Measurements from ENCODE around the gene PCMT1.

The PCMT1 gene

DNA sequence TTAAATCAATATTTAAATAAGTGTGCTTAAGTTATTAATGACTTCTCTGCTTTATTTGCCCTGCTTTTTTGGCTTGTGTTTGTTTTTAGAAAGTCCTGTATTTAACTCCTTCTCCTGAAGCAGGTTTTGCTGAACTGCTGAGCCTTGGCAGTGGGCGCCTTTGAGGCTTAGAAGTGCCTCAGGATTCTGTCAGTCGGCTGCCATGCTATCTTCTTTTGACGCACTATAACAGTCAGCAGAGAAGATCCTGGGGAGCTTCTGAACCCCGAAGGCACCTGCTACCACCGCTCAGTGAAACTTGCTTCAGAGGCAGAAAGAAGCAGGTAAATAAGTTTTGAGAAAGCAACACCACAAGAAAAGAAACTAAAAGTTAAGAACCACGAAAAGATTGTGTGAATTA, 22.4 kb downstream of the PCMT1 start:
- Histone ChIP-seq H3K9me3 (ENCODE audit: control insufficient read depth, low read length) (no peaks in the 10 kb centered on the region), H3K4me3 (ENCODE audit: low read length) (no peak overlapping the region), H3K36me3 (ENCODE audit: control insufficient read depth, insufficient read depth, low read length, severe bottlenecking) (peaks cover 47% of the 10 kb centered on the region), H3K27me3 (replicated peaks; ENCODE audit: control insufficient read depth, insufficient read depth, low read length) (no peaks in the 10 kb centered on the region), H3K9ac (ENCODE audit: low read length) (no peak overlapping the region), H3K4me1 (ENCODE audit: control insufficient read depth, insufficient read depth, low read length) (peaks cover 7% of the 10 kb centered on the region)
- DNase-seq (ENCODE audit: low read depth) = no peak

DNA sequence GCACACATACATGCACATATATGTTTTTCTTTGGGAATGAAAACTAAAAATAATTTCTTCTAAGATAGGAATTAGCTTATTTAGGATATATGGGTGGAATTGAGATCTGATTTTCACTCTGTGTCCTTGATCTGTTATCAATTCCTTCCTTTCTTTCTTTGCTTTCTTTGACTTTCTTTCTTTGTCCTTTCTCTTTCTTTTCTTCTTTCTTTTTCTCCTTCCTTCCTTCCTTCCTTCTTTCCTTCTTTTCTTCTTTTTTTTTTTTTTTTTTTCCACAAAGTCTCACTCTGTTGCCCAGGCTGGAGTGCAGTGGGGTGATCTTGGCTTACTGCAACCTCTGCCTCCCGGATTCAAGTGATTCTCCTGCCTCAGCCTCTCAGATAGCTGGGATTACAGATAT, 28.1 kb downstream of the PCMT1 start:
- Histone ChIP-seq H3K4me1 (ENCODE audit: control insufficient read depth, insufficient read depth, low read length) (peaks cover 5% of the 10 kb centered on the region), H3K36me3 (ENCODE audit: control insufficient read depth, insufficient read depth, low read length, severe bottlenecking) (peaks cover 55% of the 10 kb centered on the region), H3K9ac (ENCODE audit: low read length) (no peak overlapping the region), H3K4me3 (ENCODE audit: low read length) (no peak overlapping the region), H3K27me3 (replicated peaks; ENCODE audit: control insufficient read depth, insufficient read depth, low read length) (no peaks in the 10 kb centered on the region), H3K9me3 (ENCODE audit: control insufficient read depth, low read length) (no peaks in the 10 kb centered on the region)
- no peak for DNase-seq (ENCODE audit: low read depth)

DNA sequence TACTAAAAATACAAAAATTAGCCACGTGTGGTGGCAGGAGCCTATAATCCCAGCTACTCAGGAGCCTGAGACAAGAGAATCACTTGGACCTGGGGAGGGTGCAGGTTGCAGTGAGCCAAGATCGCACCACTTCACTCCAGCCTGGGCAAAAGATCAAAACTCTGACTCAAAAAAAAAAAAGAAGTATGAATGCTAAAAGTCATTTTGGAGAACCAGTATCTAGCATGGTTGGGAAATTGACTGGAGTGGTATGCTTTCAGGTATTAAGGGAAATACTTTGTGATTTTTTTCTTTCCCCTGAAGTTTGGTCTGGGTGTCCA, 30.1 kb downstream of the PCMT1 start:
- H3K27me3 ChIP-seq (replicated peaks; ENCODE audit: control insufficient read depth, insufficient read depth, low read length) = no peaks in the 10 kb centered on the region
- no peaks in the 10 kb centered on the region for H3K9me3 ChIP-seq (ENCODE audit: control insufficient read depth, low read length)
- H3K4me1 ChIP-seq (ENCODE audit: control insufficient read depth, insufficient read depth, low read length) = peaks cover 5% of the 10 kb centered on the region
- no peak overlapping the region for H3K9ac ChIP-seq (ENCODE audit: low read length)
- H3K36me3 ChIP-seq (ENCODE audit: control insufficient read depth, insufficient read depth, low read length, severe bottlenecking) = peaks cover 59% of the 10 kb centered on the region
- no peak for DNase-seq (ENCODE audit: low read depth)
- no peak overlapping the region for H3K4me3 ChIP-seq (ENCODE audit: low read length)

DNA sequence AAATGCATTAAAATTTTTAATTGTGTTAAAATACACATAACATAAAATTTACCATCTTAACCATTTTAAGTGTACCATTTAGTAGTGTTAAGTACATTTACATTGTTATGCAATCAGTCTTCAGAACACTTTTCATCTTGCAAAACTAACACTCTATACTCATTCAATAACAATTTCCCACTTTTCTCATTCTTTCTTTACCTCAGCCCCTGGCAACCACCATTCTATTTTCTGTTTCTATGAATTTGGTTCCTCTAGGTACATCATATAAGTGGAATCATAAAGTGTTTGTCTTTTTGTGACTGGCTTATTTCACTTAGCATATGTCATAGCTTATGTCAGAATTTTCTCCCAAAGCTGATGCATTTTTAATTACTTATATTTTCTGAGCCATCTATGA, 32.2 kb downstream of the PCMT1 start:
- DNase-seq (ENCODE audit: low read depth) = no peak
- Histone ChIP-seq H3K9me3 (ENCODE audit: control insufficient read depth, low read length) (no peaks in the 10 kb centered on the region), H3K9ac (ENCODE audit: low read length) (no peak overlapping the region), H3K4me3 (ENCODE audit: low read length) (no peak overlapping the region), H3K36me3 (ENCODE audit: control insufficient read depth, insufficient read depth, low read length, severe bottlenecking) (peaks cover 43% of the 10 kb centered on the region), H3K4me1 (ENCODE audit: control insufficient read depth, insufficient read depth, low read length) (peaks cover 5% of the 10 kb centered on the region), H3K27me3 (replicated peaks; ENCODE audit: control insufficient read depth, insufficient read depth, low read length) (no peaks in the 10 kb centered on the region)

DNA sequence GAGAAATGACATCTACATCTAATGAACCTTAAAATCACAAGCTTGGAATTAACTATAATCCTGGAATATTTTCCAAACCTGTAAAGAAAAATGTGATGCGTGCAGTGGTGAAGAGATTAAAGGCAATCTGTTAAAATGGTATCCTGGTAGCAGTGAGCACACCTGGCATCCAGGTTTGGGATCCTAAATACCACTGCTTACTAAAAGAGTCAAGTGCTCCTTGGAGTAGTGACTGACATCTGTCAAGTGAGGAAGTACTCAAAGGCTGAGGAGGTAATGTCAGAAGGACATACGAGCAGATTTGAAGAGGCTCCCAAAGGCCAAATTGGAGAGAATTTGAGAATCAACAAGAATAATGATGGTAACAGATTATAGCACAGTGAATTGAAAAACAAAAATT, 32.8 kb downstream of the PCMT1 start:
- Histone ChIP-seq H3K36me3 (ENCODE audit: control insufficient read depth, insufficient read depth, low read length, severe bottlenecking) (peaks cover 37% of the 10 kb centered on the region), H3K4me3 (ENCODE audit: low read length) (no peak overlapping the region), H3K4me1 (ENCODE audit: control insufficient read depth, insufficient read depth, low read length) (peaks cover 5% of the 10 kb centered on the region), H3K27me3 (replicated peaks; ENCODE audit: control insufficient read depth, insufficient read depth, low read length) (no peaks in the 10 kb centered on the region), H3K9me3 (ENCODE audit: control insufficient read depth, low read length) (no peaks in the 10 kb centered on the region), H3K9ac (ENCODE audit: low read length) (no peak overlapping the region)
- DNase-seq (ENCODE audit: low read depth) = no peak

DNA sequence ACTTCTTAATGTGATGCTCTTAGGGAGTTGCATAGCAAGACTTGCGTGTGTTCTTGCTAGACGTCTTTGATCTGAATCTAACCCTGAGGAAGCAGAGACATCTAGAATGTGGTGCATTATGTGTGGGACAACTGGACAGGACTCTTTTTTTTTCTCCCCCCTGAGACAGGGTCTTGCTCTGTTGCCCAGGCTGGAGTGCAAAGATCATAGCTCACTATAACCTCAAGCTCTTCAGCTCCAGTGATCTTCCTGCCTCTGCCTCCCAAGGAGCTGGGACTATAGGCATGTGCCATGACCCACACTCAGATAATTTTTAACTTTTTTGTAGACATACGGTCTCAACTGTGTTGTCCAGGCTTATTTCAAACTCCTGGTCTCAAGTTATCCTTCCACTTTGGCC, 34.0 kb downstream of the PCMT1 start:
- H3K4me1 ChIP-seq (ENCODE audit: control insufficient read depth, insufficient read depth, low read length) = peaks cover 5% of the 10 kb centered on the region
- peaks cover 35% of the 10 kb centered on the region for H3K36me3 ChIP-seq (ENCODE audit: control insufficient read depth, insufficient read depth, low read length, severe bottlenecking)
- no peak overlapping the region for H3K9ac ChIP-seq (ENCODE audit: low read length)
- no peak for DNase-seq (ENCODE audit: low read depth)
- H3K4me3 ChIP-seq (ENCODE audit: low read length) = no peak overlapping the region
- no peaks in the 10 kb centered on the region for H3K27me3 ChIP-seq (replicated peaks; ENCODE audit: control insufficient read depth, insufficient read depth, low read length)
- no peaks in the 10 kb centered on the region for H3K9me3 ChIP-seq (ENCODE audit: control insufficient read depth, low read length)

DNA sequence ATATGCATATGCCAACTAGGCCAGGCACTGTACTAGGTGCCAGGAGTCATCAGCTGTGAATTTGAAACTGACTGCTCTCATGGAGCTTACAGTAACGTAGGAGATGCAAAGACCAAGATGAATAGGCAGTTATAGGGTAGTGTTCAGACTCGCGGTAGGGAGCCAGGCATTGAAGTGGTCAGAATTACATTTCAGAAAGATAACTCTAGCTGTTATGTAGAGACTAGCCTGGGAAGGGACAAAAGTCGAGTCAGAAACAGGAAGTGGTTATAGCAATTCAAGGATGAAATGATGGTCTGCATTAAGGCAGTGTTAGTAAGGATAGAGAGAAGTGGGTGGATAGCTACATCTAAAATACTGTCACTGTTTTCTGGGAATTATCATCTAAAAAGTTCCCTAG, 56.6 kb downstream of the PCMT1 start:
- no peaks in the 10 kb centered on the region for H3K27me3 ChIP-seq (replicated peaks; ENCODE audit: control insufficient read depth, insufficient read depth, low read length)
- H3K4me1 ChIP-seq (ENCODE audit: control insufficient read depth, insufficient read depth, low read length) = peaks cover 13% of the 10 kb centered on the region
- no peaks in the 10 kb centered on the region for H3K9me3 ChIP-seq (ENCODE audit: control insufficient read depth, low read length)
- H3K36me3 ChIP-seq (ENCODE audit: control insufficient read depth, insufficient read depth, low read length, severe bottlenecking) = peaks cover 34% of the 10 kb centered on the region
- H3K4me3 ChIP-seq (ENCODE audit: low read length) = no peak overlapping the region
- DNase-seq (ENCODE audit: low read depth) = no peak
- no peak overlapping the region for H3K9ac ChIP-seq (ENCODE audit: low read length)

DNA sequence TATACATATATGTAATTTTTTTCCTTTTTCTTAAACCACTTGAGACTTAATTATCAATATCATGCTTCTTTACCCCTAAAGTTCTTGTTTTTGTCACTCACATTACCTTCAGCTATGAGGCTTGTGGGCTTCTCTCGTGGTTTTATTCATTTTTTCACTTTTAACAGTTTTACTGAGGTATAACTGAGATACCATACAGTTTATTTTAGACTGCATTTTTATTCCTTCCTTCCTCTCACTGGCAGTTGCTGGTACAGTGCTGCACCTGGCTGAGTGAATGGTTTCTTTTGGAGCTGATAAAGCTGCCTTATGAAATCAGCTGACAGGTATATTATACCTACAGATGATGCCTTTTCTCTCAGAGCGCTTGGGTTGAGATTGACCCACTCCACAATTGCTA, 60.3 kb downstream of the PCMT1 start:
- Histone ChIP-seq H3K4me3 (ENCODE audit: low read length) (no peak overlapping the region), H3K9ac (ENCODE audit: low read length) (no peak overlapping the region), H3K27me3 (replicated peaks; ENCODE audit: control insufficient read depth, insufficient read depth, low read length) (no peaks in the 10 kb centered on the region), H3K9me3 (ENCODE audit: control insufficient read depth, low read length) (no peaks in the 10 kb centered on the region), H3K36me3 (ENCODE audit: control insufficient read depth, insufficient read depth, low read length, severe bottlenecking) (peaks cover 25% of the 10 kb centered on the region), H3K4me1 (ENCODE audit: control insufficient read depth, insufficient read depth, low read length) (no peaks in the 10 kb centered on the region)
- DNase-seq (ENCODE audit: low read depth) = no peak

DNA sequence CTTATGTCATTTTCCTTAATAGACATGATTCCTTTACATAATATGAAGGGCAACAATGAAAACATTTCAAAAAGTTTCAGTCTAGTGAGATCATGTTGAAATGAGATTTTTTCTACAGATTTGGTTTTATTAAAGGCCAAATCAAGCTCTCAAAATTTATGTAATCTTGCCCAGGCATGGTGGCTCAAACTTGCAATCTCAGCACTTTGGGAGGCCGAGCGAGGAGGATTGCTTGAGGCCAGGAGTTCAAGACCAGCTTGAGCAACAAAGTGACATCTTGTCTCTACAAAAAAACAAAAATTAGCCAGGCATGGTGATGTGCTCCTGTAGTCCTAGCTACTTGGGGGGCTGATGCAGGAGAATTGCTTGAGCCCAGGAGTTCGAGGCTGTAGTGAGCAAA, 63.8 kb downstream of the PCMT1 start:
- no peak overlapping the region for H3K4me3 ChIP-seq (ENCODE audit: low read length)
- no peak overlapping the region for H3K9ac ChIP-seq (ENCODE audit: low read length)
- H3K27me3 ChIP-seq (replicated peaks; ENCODE audit: control insufficient read depth, insufficient read depth, low read length) = no peaks in the 10 kb centered on the region
- H3K4me1 ChIP-seq (ENCODE audit: control insufficient read depth, insufficient read depth, low read length) = no peaks in the 10 kb centered on the region
- no peaks in the 10 kb centered on the region for H3K9me3 ChIP-seq (ENCODE audit: control insufficient read depth, low read length)
- no peak for DNase-seq (ENCODE audit: low read depth)
- peaks cover 23% of the 10 kb centered on the region for H3K36me3 ChIP-seq (ENCODE audit: control insufficient read depth, insufficient read depth, low read length, severe bottlenecking)

DNA sequence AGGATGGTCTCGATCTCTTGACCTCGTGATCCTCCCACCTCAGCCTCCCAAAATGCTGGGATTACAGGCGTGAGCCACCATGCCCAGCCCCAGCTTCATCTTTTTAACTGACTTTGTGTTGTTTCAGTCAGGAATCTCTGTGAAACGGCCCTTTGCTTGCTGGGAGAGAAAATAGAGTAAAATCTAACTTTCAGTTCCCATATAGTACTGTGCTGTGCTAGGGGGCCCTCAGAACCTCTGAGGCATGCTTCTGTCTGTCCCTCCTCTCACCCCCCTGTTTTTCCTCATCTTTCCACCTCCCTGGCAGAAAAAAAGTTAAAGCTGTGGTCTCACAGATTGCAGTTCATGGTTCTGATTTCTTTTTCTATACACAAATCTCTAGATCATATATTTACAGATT, 66.2 kb downstream of the PCMT1 start:
- Histone ChIP-seq H3K9ac (ENCODE audit: low read length) (no peak overlapping the region), H3K4me1 (ENCODE audit: control insufficient read depth, insufficient read depth, low read length) (no peaks in the 10 kb centered on the region), H3K27me3 (replicated peaks; ENCODE audit: control insufficient read depth, insufficient read depth, low read length) (no peaks in the 10 kb centered on the region), H3K4me3 (ENCODE audit: low read length) (no peak overlapping the region), H3K36me3 (ENCODE audit: control insufficient read depth, insufficient read depth, low read length, severe bottlenecking) (peaks cover 12% of the 10 kb centered on the region), H3K9me3 (ENCODE audit: control insufficient read depth, low read length) (no peaks in the 10 kb centered on the region)
- no peak for DNase-seq (ENCODE audit: low read depth)

DNA sequence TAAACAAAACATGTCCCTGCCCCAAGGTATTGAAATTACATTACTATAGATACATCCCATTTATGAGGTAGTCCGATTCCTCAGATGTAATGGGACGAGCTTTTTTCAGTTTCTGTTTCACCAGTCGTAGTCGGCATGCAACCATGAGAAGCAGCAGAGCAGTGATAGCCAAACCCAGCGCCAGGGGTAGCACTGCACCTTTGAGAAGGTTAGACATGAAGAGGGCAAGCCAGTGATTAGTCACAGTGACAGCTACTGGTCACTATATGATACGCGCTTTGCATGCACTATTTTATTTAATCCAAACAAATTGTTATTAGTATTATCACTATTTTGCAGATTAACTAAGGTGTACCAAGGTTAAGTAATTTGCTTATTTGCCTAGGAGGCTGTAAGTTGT, 71.0 kb downstream of the PCMT1 start:
- peaks cover 8% of the 10 kb centered on the region for H3K36me3 ChIP-seq (ENCODE audit: control insufficient read depth, insufficient read depth, low read length, severe bottlenecking)
- H3K9me3 ChIP-seq (ENCODE audit: control insufficient read depth, low read length) = no peaks in the 10 kb centered on the region
- no peaks in the 10 kb centered on the region for H3K4me1 ChIP-seq (ENCODE audit: control insufficient read depth, insufficient read depth, low read length)
- H3K27me3 ChIP-seq (replicated peaks; ENCODE audit: control insufficient read depth, insufficient read depth, low read length) = no peaks in the 10 kb centered on the region
- no peak overlapping the region for H3K4me3 ChIP-seq (ENCODE audit: low read length)
- no peak for DNase-seq (ENCODE audit: low read depth)
- H3K9ac ChIP-seq (ENCODE audit: low read length) = no peak overlapping the region

DNA sequence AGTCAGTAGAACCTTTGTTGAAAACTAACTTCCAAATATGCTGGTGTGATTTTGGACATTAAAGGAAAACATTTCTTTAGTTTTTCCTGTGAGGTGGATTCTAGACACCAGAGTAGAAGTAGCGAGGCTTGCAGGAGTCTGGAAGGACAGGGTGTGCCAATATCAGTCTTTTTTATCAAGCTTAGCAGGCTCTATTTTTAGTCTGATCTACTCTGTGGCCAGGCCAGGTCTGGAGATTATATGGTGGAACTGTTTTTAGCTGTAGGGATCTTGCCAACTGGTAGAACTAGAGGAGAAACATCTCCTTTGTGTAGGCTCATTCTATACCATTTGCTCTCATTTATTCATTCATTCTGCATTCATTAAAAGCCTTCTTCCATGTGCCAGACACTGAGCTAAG, 72.0 kb downstream of the PCMT1 start:
- H3K9ac ChIP-seq (ENCODE audit: low read length) = no peak overlapping the region
- H3K36me3 ChIP-seq (ENCODE audit: control insufficient read depth, insufficient read depth, low read length, severe bottlenecking) = peaks cover 13% of the 10 kb centered on the region
- no peak for DNase-seq (ENCODE audit: low read depth)
- no peaks in the 10 kb centered on the region for H3K27me3 ChIP-seq (replicated peaks; ENCODE audit: control insufficient read depth, insufficient read depth, low read length)
- no peaks in the 10 kb centered on the region for H3K9me3 ChIP-seq (ENCODE audit: control insufficient read depth, low read length)
- H3K4me1 ChIP-seq (ENCODE audit: control insufficient read depth, insufficient read depth, low read length) = no peaks in the 10 kb centered on the region
- no peak overlapping the region for H3K4me3 ChIP-seq (ENCODE audit: low read length)
